ENCODE measurements around the gene ACOT13. TPM values are rescaled to one million over a fixed set of nuclear protein-coding genes. Genes with fewer than 3 reads are reported as not detected.
"Not testable (repeated sequence)": the region's sequence is repeated elsewhere in the genome, so short reads cannot be mapped to it uniquely, and the experiment has no call there.

The ACOT13 gene
- polyA plus RNA-seq, 1 of the 3 experiments (the other 2 are of a cell fraction): 18.0 TPM

DNA sequence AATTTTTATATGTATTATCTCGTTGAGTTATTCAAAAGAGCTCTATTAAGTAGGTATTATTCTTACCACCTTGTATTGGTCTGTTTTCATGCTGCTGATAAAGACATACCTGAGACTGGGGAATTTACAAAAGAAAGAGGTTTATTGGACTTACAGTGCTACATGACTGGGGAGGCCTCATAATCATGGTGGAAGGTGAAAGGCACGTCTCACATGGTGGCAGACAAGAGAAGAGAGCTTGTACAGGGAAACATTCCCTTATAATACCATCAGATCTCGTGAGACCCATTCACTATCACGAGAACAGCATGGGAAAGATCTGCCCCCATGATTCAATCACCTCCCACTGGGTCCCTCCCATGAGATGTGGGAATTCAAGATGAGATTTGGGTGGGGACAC is 87.5 kb downstream of the ACOT13 start:
- CTCF ChIA-PET: interaction anchor here (1.4 kb wide), 1 partner anchor 10 kb away, joined by 5 read pairs; no protein-coding TSS in a partner anchor
- H3K9me2 ChIP-seq; H3K27ac ChIP-seq (ENCODE audit: low read depth in 2 of 2, low read length in 1 of 2); H3K4me3 ChIP-seq (ENCODE audit: low read depth in 2 of 2, low read length in 1 of 2); POLR2A ChIA-PET; H3K79me2 ChIP-seq (ENCODE audit: insufficient read depth); H3K36me3 ChIP-seq (replicated peaks in 1 of 2; ENCODE audit: control insufficient read depth in 1 of 2, insufficient read depth in 2 of 2, low read length in 1 of 2); H3K9ac ChIP-seq; H3K9me3 ChIP-seq; DNase-seq; H3F3A ChIP-seq (replicated peaks; ENCODE audit: insufficient read depth); H3K4me1 ChIP-seq (ENCODE audit: control insufficient read depth in 1 of 2, insufficient read depth in 2 of 2, low read depth in 1 of 2, low read length in 1 of 2); H2AFZ ChIP-seq (ENCODE audit: low read depth); H4K20me1 ChIP-seq (ENCODE audit: insufficient read depth); H3K27me3 ChIP-seq (ENCODE audit: insufficient read depth); H3K4me2 ChIP-seq: not testable (repeated sequence)
- WGBS (ENCODE audit: low lambda C conversion rate): 73% methylated on average over 4 of the region's 4 CpGs

Other genes starting within 250 kb of the ACOT13 start
- 0.94 and 1.5 TPM in 2 replicates for gene GPLD1, start 177.5 kb upstream of the ACOT13 start, polyA plus RNA-seq (2012; rRNA removed)
- 3.0 and 3.7 TPM in 2 replicates for gene ALDH5A1, start 172.1 kb upstream of the ACOT13 start, polyA plus RNA-seq (2012; rRNA removed)
- 0.03 and 0.06 TPM in 2 replicates for gene KIAA0319, start 20.9 kb upstream of the ACOT13 start, polyA plus RNA-seq (2012; rRNA removed)
- 20.0 and 20.2 TPM in 2 replicates for gene TDP2, start 178 bp upstream of the ACOT13 start, polyA plus RNA-seq (2012; rRNA removed)
- gene C6orf62, start 52.1 kb downstream of the ACOT13 start, polyA plus RNA-seq (2012; rRNA removed): 36.0 and 42.3 TPM in 2 replicates
- 16.2 and 16.8 TPM in 2 replicates for gene GMNN, start 107.9 kb downstream of the ACOT13 start, polyA plus RNA-seq (2012; rRNA removed)
- not detected in 2 replicates for gene ARMH2, start 131.8 kb downstream of the ACOT13 start, polyA plus RNA-seq (2012; rRNA removed)

Data from SK-N-SH (cell line).